ENCODE results near the gene PDLIM1.

DNA sequence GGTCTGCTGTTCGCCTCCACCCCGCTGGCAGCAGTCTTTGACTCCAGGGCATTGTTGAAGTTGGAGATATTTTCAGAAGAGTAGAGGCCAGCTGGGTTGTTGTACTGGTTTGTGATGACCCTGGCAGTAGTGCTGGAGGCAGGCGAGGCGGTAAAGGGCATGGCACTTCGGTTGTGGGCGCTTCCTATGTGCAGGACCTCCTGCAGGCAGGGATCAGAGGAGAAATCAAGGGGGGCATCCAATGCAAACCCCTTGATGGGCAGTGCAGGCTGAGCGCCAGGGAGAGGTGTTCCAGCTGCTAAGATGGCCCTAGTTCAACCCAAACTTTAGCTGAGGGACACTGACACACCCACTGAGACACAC is 27.0 kb downstream of the PDLIM1 start:
- no peak for TF ChIP-seq CTCF (IDR thresholded peaks at IDR 0.05)
- no peak for TF ChIP-seq POLR2A (IDR thresholded peaks at IDR 0.05)
- TF ChIP-seq POLR2AphosphoS5 (IDR thresholded peaks at IDR 0.05) = no peak
- no peak for TF ChIP-seq EP300 (IDR thresholded peaks at IDR 0.05)
